ENCODE data around the gene LCN2. TPM values are rescaled to one million over a fixed set of nuclear protein-coding genes. Genes with fewer than 3 reads are reported as not detected.

The LCN2 gene
- total RNA-seq, 1 experiment from 2014 or later, result 1.0 TPM

GRCh38 chr9:128188209-128188608, 39.0 kb downstream of the LCN2 start:
- H3K4me3 ChIP-seq (ENCODE audit: low read depth in 2 of 2, low read length in 2 of 2), result no peak overlapping the region

GRCh38 chr9:128190013-128190412, 40.8 kb downstream of the LCN2 start:
- intact Hi-C loops (cut with micrococcal nuclease; ENCODE audit: unreplicated experiment) (no loop called here), in situ Hi-C loops (cut with HindIII; ENCODE audit: low pct_unique_long_range_greater_than_20kb, low sequenced_read_pairs) (no loop called here)
- no peak for DNase-seq (ENCODE audit: low read depth, low spot score)
- H3K36me3 ChIP-seq (ENCODE audit: control insufficient read depth, insufficient read depth, low read length), result no peaks in the 10 kb centered on the region; the same call in none of the 2 replicates
- ChIA-PET CTCF (interaction anchor here (0.7 to 1.1 kb wide), 2 partner anchors 17 to 34 kb away, joined by 7 to 8 read pairs; no protein-coding TSS in a partner anchor), POLR2A (no interaction called here)
- H3K27ac ChIP-seq (ENCODE audit: low read length), result no peak overlapping the region
- no peaks in the 10 kb centered on the region for H3K27me3 ChIP-seq (ENCODE audit: control insufficient read depth, insufficient read depth, low read length)
- no peaks in the 10 kb centered on the region for H3K9me3 ChIP-seq (ENCODE audit: control insufficient read depth, insufficient read depth, low read depth, low read length)
- no peaks in the 10 kb centered on the region; the same call in 1 of the 2 replicates for H3K4me1 ChIP-seq (ENCODE audit: control insufficient read depth, insufficient read depth, low read length)
- no peak overlapping the region for H3K4me3 ChIP-seq (ENCODE audit: low read depth in 2 of 2, low read length in 2 of 2)
- ATAC-seq, result no peak
- TF ChIP-seq, protein P1, sequence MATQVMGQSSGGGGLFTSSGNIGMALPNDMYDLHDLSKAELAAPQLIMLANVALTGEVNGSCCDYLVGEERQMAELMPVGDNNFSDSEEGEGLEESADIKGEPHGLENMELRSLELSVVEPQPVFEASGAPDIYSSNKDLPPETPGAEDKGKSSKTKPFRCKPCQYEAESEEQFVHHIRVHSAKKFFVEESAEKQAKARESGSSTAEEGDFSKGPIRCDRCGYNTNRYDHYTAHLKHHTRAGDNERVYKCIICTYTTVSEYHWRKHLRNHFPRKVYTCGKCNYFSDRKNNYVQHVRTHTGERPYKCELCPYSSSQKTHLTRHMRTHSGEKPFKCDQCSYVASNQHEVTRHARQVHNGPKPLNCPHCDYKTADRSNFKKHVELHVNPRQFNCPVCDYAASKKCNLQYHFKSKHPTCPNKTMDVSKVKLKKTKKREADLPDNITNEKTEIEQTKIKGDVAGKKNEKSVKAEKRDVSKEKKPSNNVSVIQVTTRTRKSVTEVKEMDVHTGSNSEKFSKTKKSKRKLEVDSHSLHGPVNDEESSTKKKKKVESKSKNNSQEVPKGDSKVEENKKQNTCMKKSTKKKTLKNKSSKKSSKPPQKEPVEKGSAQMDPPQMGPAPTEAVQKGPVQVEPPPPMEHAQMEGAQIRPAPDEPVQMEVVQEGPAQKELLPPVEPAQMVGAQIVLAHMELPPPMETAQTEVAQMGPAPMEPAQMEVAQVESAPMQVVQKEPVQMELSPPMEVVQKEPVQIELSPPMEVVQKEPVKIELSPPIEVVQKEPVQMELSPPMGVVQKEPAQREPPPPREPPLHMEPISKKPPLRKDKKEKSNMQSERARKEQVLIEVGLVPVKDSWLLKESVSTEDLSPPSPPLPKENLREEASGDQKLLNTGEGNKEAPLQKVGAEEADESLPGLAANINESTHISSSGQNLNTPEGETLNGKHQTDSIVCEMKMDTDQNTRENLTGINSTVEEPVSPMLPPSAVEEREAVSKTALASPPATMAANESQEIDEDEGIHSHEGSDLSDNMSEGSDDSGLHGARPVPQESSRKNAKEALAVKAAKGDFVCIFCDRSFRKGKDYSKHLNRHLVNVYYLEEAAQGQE (IDR thresholded peaks at IDR 0.05; ENCODE audit: insufficient read depth in 1 of 2, low read depth in 2 of 2, low read length in 1 of 2), result no peak
- no peak for TF ChIP-seq TCF7L2 (IDR thresholded peaks at IDR 0.05; ENCODE audit: low read depth, low read length)
- TF ChIP-seq, protein P2, sequence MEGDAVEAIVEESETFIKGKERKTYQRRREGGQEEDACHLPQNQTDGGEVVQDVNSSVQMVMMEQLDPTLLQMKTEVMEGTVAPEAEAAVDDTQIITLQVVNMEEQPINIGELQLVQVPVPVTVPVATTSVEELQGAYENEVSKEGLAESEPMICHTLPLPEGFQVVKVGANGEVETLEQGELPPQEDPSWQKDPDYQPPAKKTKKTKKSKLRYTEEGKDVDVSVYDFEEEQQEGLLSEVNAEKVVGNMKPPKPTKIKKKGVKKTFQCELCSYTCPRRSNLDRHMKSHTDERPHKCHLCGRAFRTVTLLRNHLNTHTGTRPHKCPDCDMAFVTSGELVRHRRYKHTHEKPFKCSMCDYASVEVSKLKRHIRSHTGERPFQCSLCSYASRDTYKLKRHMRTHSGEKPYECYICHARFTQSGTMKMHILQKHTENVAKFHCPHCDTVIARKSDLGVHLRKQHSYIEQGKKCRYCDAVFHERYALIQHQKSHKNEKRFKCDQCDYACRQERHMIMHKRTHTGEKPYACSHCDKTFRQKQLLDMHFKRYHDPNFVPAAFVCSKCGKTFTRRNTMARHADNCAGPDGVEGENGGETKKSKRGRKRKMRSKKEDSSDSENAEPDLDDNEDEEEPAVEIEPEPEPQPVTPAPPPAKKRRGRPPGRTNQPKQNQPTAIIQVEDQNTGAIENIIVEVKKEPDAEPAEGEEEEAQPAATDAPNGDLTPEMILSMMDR (IDR thresholded peaks at IDR 0.05), result no peak
- TF ChIP-seq SIN3A (IDR thresholded peaks at IDR 0.05; ENCODE audit: borderline replicate concordance, insufficient read depth, low read depth, low read length), result no peak
- no peak for TF ChIP-seq POLR2AphosphoS5 (IDR thresholded peaks at IDR 0.05; ENCODE audit: low read depth, low read length)
- no TSS peak for BruUV-seq (replicated peaks)

More at GRCh38 chr9:128188209-128188608, 39.0 kb downstream of the LCN2 start:
- Histone ChIP-seq H3K36me3 (ENCODE audit: control insufficient read depth, insufficient read depth, low read length) (no peaks in the 10 kb centered on the region; the same call in none of the 2 replicates), H3K27me3 (ENCODE audit: control insufficient read depth, insufficient read depth, low read length) (no peaks in the 10 kb centered on the region), H3K4me1 (ENCODE audit: control insufficient read depth, insufficient read depth, low read length) (no peaks in the 10 kb centered on the region; the same call in 1 of the 2 replicates), H3K9me3 (ENCODE audit: control insufficient read depth, insufficient read depth, low read depth, low read length) (no peaks in the 10 kb centered on the region), H3K27ac (ENCODE audit: low read length) (no peak overlapping the region)
- in situ Hi-C loops (cut with HindIII; ENCODE audit: low pct_unique_long_range_greater_than_20kb, low sequenced_read_pairs) (no loop called here), intact Hi-C loops (cut with micrococcal nuclease; ENCODE audit: unreplicated experiment) (no loop called here)
- POLR2A ChIA-PET, result no interaction called here
- TF ChIP-seq TCF7L2 (IDR thresholded peaks at IDR 0.05; ENCODE audit: low read depth, low read length) (no peak), POLR2AphosphoS5 (IDR thresholded peaks at IDR 0.05; ENCODE audit: low read depth, low read length) (no peak), SIN3A (IDR thresholded peaks at IDR 0.05; ENCODE audit: borderline replicate concordance, insufficient read depth, low read depth, low read length) (no peak)
- TF ChIP-seq, protein P2 (IDR thresholded peaks at IDR 0.05), result no peak
- TF ChIP-seq, protein P1 (IDR thresholded peaks at IDR 0.05; ENCODE audit: insufficient read depth in 1 of 2, low read depth in 2 of 2, low read length in 1 of 2), result no peak
- CTCF ChIA-PET, result no interaction called here
- DNase-seq (ENCODE audit: low read depth, low spot score) (no peak), ATAC-seq (no peak)
- no TSS peak for BruUV-seq (replicated peaks)

All from Panc1 (cell line).